KOPT-K1 (cell line): ENCODE results near the gene SLC7A7.
"Not testable (repeated sequence)": the region's sequence is repeated elsewhere in the genome, so short reads cannot be mapped to it uniquely, and the experiment has no call there.

Experiments
- H3K27ac ChIP-seq: fragments of 200-600 bp; sonication (generic); 2 replicates; pipeline ENCODE4 v1.5.1; 2016; ENCODE audit warnings: antibody characterized with exemption, mild to moderate bottlenecking, low read depth, low read length; ENCODE audit not compliant: poor library complexity, severe bottlenecking
- H3K36me3 ChIP-seq: fragments of 200-600 bp; sonication (generic); 2 replicates; pipeline ENCODE4 v1.5.1; 2017; ENCODE audit warnings: antibody characterized with exemption, mild to moderate bottlenecking, low read length, moderate library complexity; ENCODE audit not compliant: insufficient read depth
- H3K9me3 ChIP-seq: fragments of 200-600 bp; sonication (generic); 2 replicates; pipeline ENCODE4 v1.5.1; 2017; ENCODE audit warnings: antibody characterized with exemption, low read length, mild to moderate bottlenecking; ENCODE audit not compliant: insufficient read depth, poor library complexity, severe bottlenecking

SLC7A7 gene

DNA sequence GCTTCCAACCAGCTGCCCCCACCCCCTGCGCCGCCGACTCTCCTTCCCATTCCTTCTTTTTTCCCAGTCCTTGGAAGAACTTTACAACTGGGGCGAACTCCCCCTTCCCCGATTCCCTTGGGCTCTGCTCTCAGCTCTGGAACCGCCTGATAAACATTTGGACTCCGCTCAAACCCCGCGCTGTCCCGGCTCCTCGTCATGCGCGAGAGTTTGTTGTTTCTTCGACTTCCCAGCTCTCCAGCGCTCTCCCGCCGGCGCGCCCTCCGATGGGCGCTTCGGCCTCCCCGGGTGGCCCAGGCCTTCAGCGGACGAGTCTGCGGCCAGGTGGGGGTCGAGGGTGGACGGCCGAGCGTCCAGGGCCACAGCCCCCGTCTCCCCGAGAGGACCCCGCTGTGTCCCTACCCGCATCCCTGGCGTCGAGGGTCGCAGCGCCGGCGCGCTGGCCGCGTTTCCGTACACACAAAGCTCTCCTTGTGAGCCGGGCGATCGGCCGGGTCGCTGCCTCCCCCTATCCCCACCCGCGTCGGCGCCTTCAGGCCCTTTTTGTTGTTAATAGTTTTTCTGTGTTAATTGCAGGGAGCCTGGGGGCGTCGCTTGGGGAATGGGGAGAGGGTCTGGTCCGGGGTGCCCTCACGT is 22.0 kb upstream of the SLC7A7 start:
- peaks cover 31% of the 10 kb centered on the region for H3K36me3 ChIP-seq
- H3K27ac ChIP-seq, result no peak overlapping the region
- H3K9me3 ChIP-seq, result no peaks in the 10 kb centered on the region

DNA sequence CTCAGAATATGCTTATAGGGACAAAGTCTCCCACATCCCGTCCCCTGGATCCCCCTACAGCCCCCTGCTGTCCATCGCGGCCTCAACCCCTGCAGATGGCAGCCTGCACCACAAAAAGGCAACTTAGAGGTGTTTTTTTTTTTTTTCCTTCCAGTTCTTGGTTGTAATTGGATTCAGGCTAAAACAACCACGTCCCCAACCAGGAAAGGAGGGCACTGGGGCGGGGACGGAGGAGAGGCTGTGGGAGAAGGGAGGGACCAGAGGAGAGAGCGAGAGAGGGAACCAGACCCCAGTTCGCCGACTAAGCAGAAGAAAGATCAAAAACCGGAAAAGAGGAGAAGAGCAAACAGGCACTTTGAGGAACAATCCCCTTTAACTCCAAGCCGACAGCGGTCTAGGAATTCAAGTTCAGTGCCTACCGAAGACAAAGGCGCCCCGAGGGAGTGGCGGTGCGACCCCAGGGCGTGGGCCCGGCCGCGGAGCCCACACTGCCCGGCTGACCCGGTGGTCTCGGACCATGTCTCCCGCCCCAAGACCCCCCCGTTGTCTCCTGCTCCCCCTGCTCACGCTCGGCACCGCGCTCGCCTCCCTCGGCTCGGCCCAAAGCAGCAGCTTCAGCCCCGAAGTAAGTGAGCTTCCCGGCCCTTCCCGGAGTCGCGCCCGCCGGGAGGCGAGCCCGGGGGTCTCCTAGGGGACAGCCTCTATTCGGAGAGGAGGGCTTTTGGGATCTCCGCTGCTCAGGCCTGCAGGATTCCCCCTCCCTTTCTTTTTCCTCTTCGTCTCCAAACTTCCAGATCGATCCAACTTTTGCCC is 21.3 kb upstream of the SLC7A7 start, which contains the start of gene MMP14:
TSS of gene MMP14 (plus strand) at position 285 of the 813 bp plus-strand sequence. CDS start at position 518, 233 bp downstream.
- Histone ChIP-seq H3K27ac (no peak within 1 kb of the TSS), H3K9me3 (no peaks in the 10 kb centered on the region), H3K36me3 (peaks cover 38% of the 10 kb centered on the region)

DNA sequence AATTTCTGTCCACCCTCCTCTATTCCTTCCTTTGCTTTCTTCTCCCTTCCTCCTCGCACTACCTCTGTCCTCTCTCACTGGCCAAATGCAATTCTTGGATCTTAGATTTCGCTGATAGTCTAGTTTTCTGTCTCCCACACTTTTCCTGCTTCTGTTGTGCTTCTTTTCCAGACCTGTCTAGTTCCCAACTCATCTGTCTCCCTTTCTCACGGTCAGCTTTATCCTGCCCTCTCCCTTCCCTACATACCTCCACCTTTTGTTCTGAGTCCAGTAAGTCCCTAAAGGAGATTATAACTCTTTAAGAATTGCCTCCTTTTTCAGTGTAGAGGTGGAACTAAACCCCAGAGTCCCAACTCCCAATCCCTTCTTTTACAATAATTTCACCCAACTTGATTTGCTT is 20.3 kb upstream of the SLC7A7 start:
- Histone ChIP-seq H3K36me3 (peaks cover 41% of the 10 kb centered on the region), H3K27ac (no peak overlapping the region)

GRCh38 chr14:22830443-22831010 is 15.3 kb upstream of the SLC7A7 start:
- Histone ChIP-seq H3K9me3 (no peaks in the 10 kb centered on the region), H3K27ac (peak overlapping the region; percentile 85), H3K36me3 (peaks cover 39% of the 10 kb centered on the region)

More for the DNA sequence above, 20.3 kb upstream of the SLC7A7 start:
- H3K9me3 ChIP-seq, result no peaks in the 10 kb centered on the region

DNA sequence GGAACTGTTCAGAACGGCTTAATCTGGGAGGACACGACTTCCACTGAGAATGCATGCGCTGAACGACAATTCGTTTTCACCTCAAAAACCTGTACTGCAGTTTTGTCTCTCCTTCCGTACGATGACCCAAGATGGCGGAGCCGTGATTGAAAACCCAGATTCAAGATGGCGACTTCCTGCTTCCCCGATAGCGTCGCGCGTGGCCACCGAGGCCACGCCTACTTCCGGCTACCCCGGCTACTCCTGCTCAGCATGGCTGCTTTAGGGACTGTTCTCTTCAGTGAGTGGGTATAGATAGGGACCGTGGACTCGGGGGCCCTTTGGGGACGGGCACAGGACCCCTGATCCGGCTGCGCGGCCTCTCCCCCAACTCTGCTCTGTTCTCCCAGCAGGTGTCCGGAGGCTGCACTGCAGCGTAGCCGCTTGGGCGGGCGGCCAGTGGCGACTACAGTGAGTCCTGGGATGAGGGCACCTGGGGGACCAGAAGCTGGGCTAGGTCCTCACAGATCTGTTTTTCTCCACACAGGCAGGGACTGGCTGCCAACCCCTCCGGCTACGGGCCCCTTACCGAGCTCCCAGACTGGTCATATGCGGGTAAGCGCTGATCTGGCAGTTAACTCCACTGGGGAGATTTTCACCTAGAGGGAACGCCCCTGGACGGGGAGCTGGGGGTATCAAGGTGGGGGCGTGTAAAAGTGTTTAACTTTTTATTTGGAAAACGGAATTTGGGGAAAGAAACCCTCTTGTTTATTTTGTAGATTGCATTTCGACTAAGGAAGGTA is 14.6 kb upstream of the SLC7A7 start, which contains the start of gene MRPL52:
TSS of gene MRPL52 (plus strand) at position 227 of the 782 bp plus-strand sequence. CDS start at position 253, 26 bp downstream.
- Histone ChIP-seq H3K36me3 (peaks cover 33% of the 10 kb centered on the region), H3K9me3 (no peaks in the 10 kb centered on the region), H3K27ac (peak within 1 kb of the TSS; percentile 85)

DNA sequence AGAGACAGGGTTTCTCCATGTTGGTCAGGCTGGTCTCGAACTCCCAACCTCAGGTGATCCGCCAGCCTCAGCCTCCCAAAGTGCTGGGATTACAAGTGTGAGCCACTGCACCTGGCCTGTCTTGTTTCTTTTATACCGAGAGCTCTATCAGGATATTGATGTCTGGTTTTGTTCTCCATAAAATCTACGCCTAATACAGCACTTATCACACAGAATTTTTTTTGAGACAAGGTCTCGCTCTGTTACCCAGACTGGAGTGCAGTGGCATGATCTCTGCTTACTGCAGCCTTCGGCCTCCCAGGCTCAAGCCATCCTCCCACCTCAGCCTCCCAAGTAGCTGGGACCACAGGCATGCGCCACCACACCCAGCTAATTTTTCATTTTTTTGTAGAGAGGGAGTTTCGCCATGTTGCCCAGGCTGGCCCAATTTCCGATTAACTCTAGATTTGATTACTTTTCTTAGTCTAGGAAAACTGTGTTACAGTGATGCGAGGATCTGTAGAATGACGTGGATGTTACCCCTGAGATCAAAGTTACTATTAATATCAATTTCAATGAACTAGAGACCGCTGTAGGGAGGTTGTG is 13.9 kb upstream of the SLC7A7 start:
- H3K9me3 ChIP-seq, result not testable (repeated sequence)
- Histone ChIP-seq H3K27ac (peak overlapping the region; percentile 85), H3K36me3 (peaks cover 26% of the 10 kb centered on the region)

GRCh38 chr14:22824711-22825359 is 9.6 kb upstream of the SLC7A7 start:
- peak overlapping the region; percentile 31 for H3K27ac ChIP-seq
- H3K36me3 ChIP-seq, result no peaks in the 10 kb centered on the region
- no peaks in the 10 kb centered on the region for H3K9me3 ChIP-seq

DNA sequence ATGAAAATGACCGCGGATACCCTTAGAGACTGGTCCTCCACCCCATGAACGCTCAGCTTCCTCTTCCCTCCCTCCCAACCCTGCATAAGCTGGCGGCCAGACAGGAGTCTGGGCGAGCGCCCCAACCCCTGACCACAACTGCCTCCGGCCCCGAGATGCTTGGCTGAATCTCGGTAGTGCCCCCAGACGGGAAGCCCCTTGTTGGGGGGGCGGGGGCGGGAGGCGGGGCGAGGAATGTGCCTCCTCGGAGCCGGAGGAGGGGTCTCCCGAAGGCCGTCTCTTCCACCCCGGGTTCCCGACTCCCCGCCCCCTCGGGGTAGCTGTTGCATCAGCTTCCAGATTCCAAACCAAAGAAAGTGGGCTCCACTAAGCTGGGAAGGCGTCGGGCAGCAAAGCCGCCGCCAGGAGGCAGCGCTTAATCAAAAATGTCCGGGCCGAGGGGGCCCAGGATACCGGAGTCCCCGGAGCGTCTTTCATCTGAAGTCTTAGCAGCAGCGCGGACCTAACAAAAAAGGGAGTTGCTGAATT is 7.4 kb upstream of the SLC7A7 start:
- Histone ChIP-seq H3K9me3 (no peaks in the 10 kb centered on the region), H3K27ac (no peak overlapping the region), H3K36me3 (no peaks in the 10 kb centered on the region)

GRCh38 chr14:22822016-22822570 is 6.9 kb upstream of the SLC7A7 start:
- Histone ChIP-seq H3K9me3 (no peaks in the 10 kb centered on the region), H3K27ac (no peak overlapping the region), H3K36me3 (no peaks in the 10 kb centered on the region)

DNA sequence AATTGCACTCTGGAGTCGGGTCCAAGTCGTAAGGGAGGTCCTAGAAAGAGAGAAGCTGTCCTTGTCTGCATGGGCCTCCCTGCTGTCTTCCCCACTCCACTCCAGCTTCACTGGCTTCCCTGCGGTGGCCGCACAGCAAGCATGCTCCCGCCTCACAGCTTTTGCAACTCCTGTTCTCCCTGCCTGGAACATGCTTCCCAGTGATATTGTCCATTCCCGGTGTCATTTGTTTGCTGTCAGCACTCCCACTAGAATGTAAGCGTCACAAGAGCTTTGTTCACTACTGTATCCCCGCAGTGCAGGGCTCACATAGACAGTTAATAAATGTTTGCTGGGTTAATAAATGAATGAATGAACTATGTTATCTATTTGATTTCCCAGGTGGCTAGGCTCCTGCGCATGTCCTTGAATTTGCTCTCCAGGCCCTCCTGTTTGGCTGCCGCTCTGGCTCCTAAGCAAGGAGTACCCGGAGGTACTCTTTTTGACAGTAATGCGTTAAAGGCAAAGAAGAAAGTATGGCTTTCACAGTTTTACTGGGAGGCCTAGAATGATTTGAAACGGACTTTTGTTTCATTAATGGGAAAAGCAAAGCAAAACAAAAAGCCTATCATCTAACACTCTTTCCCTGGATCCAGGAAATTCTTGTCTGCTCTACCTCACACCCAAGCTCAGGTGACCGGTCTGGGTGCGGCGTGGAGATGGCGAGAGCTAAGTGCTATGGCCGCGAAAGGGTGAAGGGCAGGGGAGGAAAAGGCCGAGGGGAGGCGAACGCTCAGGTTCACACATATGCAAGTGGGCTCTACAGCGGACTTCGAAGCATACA is 6.2 kb upstream of the SLC7A7 start:
- no peak overlapping the region for H3K27ac ChIP-seq
- no peaks in the 10 kb centered on the region for H3K9me3 ChIP-seq
- no peaks in the 10 kb centered on the region for H3K36me3 ChIP-seq

GRCh38 chr14:22820731-22821130 is 5.5 kb upstream of the SLC7A7 start:
- no peaks in the 10 kb centered on the region for H3K36me3 ChIP-seq
- no peak overlapping the region for H3K27ac ChIP-seq
- H3K9me3 ChIP-seq, result no peaks in the 10 kb centered on the region

DNA sequence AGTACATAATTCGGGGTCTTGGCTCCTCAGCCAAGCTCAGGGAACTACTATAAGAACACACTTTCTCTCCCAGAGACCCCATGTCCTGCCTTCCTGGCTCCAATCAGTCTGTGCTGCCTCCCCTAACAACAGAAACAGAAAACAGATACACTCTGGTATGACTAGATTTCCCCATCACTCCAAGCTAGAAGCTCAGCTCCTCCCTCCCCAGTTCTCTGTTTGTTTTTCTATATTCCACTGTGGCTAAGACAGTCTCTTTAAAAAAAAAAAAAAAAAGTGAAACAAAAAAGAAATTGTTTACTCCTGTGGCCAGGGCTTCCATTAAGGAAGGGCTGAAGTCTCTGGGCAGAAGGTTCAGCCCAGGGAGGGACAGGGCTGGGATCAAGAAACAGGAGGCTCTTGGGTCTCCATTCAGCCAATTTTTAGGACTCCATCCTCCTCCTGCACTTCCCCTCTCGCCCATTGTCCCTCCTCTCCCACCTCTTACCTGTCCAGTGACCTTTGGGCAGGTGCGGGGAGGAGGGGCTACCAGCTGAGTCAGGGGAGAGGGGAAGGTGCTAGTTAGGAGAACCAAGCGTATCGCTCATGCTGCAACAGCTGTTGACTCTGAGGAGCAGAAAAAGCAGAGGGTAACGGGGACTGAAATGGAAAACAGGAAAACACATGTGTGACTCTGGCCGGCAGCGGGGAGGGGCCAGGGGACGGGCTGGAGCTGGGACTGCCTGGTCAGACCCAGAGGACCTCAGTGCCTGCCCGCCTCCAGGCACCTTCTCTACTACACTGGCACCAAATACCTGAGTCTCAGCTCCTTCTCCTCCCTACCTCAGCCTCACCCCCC is 4.1 kb upstream of the SLC7A7 start:
- no peaks in the 10 kb centered on the region for H3K36me3 ChIP-seq
- no peak overlapping the region for H3K27ac ChIP-seq
- H3K9me3 ChIP-seq, result no peaks in the 10 kb centered on the region
